Right renal pelvis (tissue), 4 donors: ENCODE results near the gene CCBE1. TPM values are rescaled to one million over a fixed set of nuclear protein-coding genes. Genes with fewer than 3 reads are reported as not detected.
"Not testable (repeated sequence)": the region's sequence is repeated elsewhere in the genome, so short reads cannot be mapped to it uniquely, and the experiment has no call there.

Experiments
- DNase-seq, 4 donors: peaks; one replicate each; pipeline ENCODE4 v3.0.0-alpha.2; 2013; ENCODE audit warnings: low read depth in 4 of 4, low spot score in 3 of 4, missing footprints in 1 of 4
- polyA plus RNA-seq, 4 donors: library from polyadenylated mRNA; unstranded; fragments of 120-200 nt; gene quantifications; one replicate each; pipeline ENCODE4 v1.2.1, GENCODE V29; 2013; ENCODE audit not compliant: insufficient read length in 4 of 4

CCBE1 gene
- polyA plus RNA-seq, 4 donors, result 29.6 to 41.4 (median 38.6) TPM

DNA sequence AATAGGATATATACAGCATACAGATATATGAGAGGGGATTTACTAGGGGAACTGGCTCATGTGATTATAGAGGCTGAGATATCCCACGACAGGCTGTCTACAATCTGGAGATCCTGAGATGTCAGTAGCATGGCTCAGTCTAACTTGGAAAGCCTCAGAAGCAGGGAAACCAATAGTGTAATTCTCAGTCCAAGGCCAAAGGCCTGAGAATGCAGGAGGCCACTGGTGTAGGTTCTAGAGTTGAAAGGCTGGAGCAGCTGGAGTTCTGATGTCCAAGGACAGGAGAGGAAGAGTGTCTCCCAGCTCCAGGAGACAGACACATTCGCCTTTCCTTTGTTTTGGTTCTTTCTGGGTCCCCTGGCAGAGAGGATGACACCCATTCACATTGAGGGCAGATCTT lies 20.1 kb upstream of the CCBE1 start:
- DNase-seq, result no peak

DNA sequence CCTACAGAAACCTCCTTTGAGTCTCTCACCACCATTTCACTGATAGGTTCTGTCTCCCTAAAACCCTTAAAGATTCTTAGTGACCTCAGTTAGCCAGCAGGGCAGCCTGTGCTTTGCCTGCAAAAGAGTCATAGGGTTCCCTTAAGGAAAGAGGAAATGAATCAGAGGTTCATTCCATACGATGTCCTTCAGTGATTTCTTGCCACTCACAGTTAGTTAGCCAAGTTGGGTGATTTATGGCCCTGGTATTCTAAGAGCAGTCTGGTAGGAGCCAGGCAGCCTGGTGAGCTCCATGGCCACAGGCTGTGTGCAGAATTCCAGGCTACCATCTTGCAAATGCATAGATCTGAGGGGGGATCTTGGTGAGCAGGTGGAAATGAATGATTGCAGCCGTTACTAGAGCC lies 18.7 kb upstream of the CCBE1 start:
- no peak for DNase-seq

DNA sequence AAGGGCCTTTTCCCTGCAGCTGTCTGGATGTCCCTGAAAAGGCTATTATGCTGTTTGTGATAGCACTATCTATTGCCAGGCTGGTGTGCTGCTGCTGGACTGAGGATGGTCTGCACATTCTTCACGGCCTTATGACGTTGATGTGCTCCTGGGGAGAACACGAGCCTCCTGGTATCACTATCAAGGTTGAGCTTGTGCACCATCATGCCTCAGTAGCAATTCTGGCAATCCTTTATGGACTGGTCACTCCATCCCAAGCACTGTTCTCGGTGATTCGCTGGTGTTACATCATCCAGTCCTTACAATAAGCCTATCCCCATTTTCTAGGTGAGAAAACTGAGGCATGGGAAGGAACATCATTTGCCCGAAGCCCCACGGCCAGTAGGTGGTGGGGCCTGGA lies 18.2 kb upstream of the CCBE1 start:
- DNase-seq, result no peak

DNA sequence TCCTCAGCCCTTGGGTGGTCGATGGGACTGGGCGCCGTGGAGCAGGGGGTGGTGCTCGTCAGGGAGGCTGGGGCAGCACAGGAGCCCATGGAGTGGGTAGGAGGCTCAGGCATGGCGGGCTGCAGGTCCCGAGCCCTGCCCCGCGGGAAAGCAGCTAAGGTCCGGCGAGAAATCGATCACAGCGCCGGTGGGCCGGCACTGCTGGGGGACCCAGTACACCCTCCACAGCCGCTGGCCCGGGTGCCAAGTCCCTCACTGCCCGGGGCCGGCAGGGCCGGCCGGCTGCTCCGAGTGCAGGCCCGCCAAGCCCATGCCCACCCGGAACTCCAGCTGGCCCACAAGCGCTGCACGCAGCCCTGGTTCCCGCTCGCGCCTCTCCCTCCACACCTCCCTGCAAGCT lies 16.9 kb upstream of the CCBE1 start:
- DNase-seq, result not testable (repeated sequence)

DNA sequence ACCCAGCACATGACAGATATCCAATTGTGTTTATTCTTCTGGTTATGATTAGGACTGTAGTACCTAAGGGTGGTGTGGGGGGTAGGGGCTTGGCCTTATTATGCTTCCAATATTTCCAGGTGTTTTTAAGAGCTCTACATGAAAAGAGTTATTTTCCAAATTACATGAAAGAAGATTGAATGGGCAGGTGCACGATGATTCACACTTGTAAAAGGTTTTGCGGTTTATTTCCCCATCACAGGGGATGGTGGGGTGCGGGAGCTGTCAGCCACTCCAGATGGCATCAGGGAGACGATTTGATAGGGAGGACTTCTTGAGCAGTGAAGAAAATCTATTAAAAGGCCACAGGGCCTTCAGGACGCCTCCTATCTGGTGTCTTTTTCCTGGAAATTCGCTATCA lies 15.1 kb upstream of the CCBE1 start:
- DNase-seq, result no peak

DNA sequence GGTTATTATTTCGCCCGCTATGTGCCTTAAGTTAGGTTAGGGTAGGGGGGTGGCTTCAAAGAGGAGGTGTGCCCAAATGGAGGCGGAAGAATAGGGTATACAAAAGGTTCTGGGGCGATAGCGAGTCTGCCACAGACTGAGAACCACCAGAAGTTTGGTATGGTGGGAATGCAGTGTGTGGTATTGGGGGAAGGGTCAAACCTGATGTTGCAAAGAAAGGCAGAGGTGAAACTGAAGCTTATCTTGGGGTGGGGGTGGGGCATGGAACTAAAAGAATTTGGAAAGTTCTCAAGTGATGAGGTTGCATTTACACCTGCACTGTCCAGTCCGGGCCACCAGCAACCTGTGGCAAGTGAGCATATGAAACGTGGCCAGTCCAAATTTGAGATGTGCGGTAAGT lies 11.8 kb upstream of the CCBE1 start:
- DNase-seq, result no peak

DNA sequence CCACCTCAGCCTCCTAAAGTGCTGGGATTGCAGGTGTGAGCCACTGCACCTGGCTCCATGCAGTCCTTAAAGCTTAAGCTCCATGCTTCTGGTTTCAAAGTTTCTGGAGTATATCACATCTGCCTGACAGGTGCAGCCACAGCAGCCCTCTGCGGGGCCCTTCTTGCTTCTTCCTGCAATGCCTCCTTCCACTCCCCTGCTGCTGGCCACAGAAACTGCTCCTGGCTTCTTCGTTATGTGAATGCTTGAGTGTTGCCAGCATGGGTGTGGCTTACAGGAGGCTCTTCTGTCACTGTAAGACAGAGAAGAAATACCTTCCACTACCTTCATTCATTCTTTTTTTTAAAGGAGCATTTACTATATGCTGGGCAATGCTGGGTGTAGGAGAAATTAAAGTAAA lies 10.1 kb upstream of the CCBE1 start:
- no peak for DNase-seq

DNA sequence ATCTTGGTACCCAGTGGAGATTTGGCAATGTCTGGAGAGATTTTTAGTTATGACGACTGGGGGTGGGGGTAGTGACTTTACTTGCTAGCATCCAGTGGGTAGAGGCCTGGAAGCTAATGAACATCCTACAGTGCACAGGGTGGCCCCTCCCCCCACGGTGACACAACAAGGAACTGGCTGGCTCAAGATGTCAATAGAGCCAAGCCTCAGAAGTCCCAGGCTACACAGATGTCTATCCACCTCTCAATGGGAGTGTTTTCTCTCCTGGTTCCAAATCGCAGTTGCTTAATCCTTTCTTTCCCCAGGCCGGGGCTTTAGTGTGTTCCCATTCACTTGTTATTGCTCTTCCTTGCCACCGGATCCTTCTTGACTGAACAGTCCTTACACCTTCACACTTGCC lies 9.3 kb upstream of the CCBE1 start:
- no peak for DNase-seq

DNA sequence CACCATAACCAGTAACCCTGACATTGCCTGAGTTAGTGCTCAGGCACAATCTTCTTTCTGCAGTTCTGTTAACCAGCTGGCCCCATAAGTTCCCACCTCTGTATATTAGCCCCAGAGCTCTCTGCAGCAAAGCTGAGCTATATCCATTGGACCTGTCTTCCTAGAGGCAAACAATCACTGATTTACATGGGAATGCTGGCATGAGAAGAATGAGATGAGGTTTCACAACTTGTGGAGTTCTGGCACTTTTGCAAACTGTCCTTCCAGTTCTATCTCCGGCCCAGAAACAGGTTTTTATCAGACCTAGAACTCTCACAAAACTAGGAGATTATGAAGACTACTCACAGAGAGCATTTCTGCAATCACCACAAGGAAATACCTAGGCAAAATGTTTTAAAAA lies 7.9 kb upstream of the CCBE1 start:
- DNase-seq, result no peak

DNA sequence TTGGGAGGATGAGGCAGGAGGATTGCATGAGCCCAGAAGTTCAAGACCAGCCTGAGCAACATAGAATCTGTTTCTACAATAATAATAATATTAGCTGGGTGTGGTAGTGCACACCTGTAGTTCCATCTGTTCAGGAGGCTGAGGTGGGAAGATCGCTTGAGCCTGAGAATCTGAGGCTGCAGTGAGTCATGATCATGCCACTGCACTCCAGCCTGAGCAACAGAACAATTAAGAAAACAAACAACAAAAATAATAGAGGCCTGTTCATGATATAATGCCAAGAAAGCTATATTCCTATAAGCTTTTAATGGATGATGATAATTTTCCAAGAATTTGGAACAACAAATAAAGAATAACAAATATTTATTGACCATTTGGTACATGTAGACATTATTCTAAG lies 6.9 kb upstream of the CCBE1 start:
- DNase-seq, result no peak

DNA sequence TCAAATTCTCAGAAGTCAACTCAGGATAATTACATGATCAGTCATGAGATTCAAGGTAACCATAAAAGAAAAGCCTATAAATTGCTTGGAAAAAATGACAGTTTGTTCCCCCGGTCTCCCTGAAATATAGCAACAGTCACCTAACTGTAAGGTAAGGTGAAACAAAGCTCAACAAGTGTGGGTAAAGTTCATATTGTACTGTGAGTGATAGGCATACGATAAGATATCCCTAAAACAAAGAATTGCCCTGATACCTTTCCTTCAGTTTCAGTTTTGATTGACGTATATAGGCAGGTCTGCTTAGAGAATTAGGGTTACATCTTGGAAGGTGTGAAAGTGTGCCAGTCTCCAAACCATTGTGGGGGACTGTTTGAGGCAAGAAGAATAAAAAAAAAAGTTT lies 4.0 kb upstream of the CCBE1 start:
- DNase-seq, result no peak

DNA sequence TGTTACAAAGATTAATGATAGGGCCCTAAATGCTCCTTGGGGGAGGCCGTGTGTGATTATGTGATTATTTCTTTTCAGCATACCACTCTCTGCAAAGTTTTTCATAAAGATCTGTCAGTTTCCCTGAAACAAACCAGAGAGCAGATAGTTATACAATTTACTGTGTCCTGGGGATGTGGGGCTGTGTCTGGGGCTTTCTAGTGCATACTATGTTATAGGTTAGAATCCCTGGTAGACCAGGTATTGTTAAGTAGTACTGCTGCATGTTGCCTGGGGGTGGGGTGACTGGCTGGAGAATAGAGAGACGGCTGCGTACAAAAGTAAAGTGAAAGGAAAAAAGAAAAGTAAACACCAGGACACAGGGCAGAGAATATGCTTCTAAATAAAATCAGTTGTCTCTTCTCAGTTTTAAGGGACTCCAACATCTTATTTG lies 3.3 kb upstream of the CCBE1 start:
- DNase-seq, result no peak

DNA sequence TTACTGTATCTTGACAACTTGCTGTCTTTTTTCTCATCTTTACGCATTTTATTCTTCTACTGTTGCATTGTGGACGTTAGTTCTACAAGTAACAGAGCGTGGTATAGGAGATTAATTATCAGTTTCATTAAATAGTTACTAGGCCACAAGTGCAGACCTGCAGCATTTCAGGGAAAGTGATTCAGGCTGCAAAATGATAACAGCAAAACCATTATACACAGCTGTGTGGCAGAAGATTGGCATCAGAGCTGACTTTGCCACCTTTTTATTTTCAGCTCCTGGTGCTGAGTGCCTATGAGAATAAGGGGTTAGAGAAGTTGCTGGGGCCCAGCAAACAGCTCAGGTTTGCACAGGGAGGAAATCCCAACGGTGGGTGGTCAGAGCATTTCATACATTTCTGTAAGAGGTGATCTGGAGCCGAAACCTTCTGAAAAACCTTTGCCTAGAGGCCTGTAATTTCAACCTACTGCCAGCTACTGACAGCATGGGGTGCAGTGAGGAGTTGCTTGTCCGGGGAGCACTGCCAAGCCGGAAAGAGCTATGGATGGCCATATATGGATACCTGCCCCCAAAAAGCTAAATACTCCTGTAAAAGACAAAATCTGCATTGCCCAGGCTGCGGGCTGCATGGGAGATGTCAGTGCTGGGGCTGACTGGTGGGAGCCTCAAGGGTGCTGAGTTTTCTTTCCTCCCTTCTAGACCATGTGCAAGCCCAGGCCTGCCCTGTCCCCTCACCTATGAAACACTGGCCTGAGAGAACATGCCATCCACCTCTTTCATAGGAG lies 2.7 kb upstream of the CCBE1 start:
- DNase-seq, result no peak

DNA sequence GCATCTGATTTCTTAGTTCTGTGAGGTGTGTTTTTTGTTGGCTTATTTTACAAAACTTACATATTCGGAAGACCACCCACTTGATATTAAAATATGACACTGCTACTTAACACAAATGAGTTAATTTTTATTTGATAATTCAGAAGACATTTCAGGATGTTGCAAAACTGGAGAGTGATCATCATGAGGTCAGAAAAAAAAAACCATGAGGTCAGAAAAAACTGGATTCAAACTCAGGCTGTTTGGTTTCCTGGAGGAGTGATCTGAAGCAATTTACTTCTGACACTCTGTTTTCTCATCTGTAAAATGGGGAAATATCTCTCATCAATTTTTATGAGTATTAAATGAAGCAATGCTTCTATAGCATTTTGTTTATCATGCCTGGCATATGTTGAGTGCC lies 1.8 kb upstream of the CCBE1 start:
- no peak for DNase-seq

DNA sequence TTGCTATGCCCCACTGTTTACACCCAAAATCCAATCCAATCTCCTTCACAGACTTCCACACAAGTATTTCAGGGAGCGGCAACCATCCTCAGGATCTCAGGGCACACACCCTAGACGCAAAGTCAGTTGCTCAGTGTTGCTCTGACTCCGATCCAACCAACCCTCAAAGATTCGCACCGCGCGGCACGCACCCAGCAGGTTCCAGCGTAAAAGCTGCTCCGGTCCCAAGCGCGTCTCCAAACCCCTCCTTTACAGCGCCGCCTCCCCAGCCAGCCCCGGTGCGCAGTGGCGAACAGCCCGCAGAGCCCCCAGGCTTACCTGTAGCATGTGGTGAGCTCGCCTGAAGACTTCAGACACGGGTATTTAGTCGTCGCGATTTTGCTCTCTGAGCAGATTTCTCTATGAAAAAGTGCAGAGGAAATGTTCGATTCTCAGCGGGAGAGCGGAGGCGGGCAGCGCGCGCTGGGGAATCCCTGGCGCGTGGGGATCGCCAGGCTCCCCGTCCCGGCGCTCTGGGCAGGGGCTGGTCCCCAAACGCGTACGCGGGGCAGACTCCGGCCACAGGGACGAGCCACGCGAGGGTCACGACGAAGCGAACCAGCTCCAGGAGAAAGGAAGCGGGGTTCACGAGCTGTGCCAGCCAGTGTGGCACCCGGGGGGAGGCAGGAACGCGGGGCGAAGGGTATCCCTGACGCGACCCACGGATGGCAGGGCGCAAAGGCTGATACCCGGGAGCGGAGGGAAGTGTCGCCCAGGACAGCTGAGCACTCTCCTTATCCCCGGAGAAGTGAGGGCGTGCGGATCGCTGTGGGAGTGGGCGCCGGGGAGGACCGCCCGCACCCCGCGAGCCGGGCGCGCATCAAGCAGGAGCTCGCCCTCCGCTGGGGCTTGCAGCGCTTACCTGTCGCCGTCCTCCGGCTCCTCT lies 650 bp downstream of the CCBE1 start:
- no peak for DNase-seq

DNA sequence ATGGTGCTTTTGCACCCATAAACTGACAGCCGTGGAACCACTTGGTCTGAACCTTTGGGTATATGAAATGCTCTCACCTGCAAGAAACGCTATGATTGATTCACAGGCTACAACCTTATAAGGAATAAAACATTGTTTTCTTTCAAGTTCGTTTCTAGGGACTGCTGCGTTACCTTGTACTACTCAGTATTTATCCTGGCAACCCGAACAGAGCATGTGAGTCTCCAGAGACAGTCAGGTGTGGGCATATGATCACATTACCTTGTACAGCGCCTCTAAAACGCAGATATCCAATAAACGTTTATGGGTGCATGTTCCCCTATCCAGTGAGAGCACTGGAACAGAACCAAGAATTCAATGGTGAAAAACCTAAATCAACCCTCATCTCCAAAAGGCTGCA lies 1.7 kb downstream of the CCBE1 start:
- DNase-seq, result no peak

DNA sequence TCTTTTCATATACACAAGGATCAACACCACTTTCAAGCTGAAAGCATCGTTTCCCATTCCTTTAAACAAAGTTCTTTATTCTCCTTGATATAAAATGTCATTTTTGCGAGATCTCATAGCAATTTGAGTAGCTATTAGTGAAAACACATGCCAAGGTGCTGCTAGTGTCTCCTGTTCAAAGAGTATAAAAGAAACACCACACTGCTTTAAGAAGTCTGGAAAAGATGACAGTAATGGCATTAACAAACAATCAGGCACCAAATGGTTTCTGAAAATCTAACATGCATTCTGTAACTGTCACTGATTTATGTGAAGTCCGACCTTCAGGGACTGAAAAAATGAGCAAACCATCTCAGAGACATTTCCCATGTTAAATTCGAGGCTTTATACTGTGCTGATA lies 2.4 kb downstream of the CCBE1 start:
- DNase-seq, result no peak

DNA sequence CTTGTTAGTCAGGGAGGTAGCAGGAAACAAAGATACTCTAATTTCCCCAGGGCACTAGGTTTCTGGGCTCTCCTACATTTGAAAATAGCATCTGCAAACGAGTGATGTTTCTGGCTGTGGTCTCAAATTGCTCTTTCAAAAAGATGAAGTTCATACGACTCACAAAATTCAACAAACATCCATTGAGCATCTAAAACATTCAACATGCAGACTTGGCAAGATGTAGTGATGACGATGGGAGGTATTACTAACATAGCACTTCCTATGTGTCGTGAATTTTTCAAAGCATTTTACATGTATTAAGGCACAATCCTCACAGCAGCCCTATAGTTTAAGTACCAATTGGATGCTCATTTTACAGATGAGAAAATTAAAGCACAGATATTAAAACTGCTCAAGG lies 5.2 kb downstream of the CCBE1 start:
- no peak for DNase-seq

DNA sequence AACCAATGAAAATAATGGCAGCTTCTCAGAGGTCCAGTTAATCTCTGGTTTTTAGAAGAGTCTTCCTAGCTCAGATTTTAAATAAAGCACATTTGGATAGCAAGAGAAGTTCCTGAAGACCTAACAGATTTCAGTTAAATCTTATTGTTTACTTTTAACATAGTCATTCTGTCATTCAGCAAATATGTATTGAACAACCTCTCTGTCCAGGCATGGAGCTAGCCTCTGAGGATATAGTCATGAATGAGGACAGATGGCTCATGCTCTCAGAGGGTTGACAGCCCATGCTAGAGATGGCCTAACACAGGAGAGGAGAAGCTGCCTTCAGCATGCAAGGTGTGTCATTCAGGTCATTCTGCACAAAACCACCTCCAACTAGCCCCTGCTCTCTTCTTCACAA lies 6.2 kb downstream of the CCBE1 start:
- no peak for DNase-seq

DNA sequence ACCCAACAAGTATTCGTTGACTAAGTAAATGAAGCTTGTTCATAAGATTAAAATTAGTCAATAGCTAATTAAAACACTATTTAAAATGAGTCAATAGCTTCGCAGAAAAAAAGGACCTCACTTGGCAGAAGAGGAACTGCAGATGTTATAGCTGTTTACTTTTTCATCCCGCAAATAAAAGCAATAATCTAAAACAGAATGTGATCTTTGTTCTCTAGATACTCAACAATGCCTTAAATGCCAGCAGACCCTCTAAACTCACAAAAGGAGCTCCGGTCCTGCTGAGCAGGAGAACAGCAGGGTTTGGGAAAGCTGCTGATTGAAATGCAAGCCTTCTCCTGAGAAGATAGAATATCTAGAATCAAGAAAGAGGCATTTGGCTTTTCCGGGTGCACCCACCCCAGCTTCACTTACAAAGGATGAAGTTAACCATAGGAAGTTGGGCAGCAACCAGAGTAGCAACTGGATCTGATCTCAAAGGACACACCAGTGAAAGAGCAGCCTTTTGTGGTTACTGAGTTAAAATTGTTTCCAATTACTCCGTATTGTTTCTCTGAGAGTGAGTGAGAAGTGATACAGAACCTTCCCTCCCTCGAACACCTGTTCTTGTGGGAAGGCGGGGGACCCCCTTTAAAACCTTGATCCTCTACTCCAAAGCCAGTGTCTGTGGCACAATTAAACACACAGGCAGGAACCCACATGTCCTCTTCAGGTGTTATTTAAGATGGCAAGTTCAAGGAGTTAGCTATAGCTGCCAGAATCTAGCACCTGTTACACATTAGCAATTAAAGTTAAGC lies 6.8 kb downstream of the CCBE1 start:
- no peak for DNase-seq

DNA sequence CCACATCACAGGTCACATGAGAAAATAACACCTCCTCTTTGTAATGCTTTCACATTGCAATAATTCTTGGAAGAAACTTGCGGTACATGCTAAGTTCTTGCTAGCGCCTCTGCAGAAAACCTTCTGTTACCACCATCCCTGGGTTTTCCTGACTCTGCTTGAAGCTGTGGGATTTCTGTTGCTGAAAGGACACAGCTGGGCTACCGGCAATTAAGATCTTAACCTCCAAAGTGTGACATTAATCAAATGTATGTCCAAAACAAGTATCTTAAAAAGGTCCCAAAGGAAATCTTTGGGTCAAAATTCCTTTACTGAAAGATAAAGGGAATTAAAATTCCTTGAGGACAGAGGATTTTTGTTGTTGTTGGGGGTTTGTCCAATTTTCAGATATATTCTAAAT lies 7.5 kb downstream of the CCBE1 start:
- DNase-seq, result no peak
